Stomach (tissue), 4 donors: ENCODE measurements around the gene INTS1.

Experiments
- CTCF ChIP-seq, 7 experiments: fragments of 450-650 bp in 4 of 7; fragments of 200-600 bp in 3 of 7; sonication (generic) in 3 of 7; IDR thresholded peaks; one replicate each; pipeline ENCODE4 v1.5.1; 2016 to 2019; ENCODE audit warnings: antibody characterized with exemption in 7 of 7, control low read depth in 2 of 7, mild to moderate bottlenecking in 1 of 7
- POLR2AphosphoS5 ChIP-seq, 3 donors: sonication (generic); formaldehyde crosslinking; IDR thresholded peaks; one replicate each; pipeline ENCODE4 v1.6.1; 2016; ENCODE audit warnings: antibody characterized with exemption in 3 of 3

- TF ChIP-seq CTCF (IDR thresholded peaks at IDR 0.05) (no peak), POLR2AphosphoS5 (IDR thresholded peaks at IDR 0.05) (no peak)
Observed at GRCh38 chr7:1483536-1484505, 20.4 kb downstream of the INTS1 start.
